ENCODE results near the gene ITGB2.

ITGB2 gene

DNA sequence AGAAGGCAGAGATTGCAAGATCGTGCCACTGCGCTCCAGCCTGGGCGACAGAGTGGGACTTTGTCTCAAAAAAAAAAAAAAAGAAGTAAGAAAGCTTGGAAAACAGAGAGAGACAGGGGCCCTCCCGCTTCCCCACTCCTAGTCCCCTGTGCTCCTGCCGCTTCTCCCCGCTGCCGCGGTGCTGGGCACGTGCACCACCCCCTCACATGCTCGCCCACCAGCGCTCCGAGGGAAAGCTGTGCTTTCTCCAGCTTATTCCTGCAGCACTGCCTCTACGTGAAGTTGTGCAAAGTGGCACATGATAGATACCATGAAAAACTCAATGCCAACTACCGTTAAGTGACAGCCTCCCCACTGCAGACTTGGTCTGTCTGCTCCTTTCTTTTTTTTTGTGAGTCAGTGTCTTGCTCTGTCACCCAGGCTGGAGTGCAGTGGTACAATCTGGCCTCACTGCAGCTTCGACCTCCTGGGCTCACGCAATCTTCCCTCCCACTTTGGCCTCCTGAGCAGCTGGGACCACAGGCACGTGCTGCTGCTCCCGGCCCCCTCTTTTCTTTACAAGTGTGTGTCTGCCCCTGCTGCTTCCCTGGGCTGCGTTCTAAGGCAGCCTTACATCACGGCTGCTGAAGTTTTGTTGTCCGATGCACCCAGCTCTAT is 34.6 kb upstream of the ITGB2 start:
- no peak for DNase-seq

- no peak for DNase-seq
Measured at GRCh38 chr21:44954281-44954771, 33.6 kb upstream of the ITGB2 start.

GRCh38 chr21:44953628-44954021 is 32.9 kb upstream of the ITGB2 start:
- no peak for DNase-seq

- no peak for DNase-seq
Measured at GRCh38 chr21:44952929-44953627, 32.4 kb upstream of the ITGB2 start.

DNA sequence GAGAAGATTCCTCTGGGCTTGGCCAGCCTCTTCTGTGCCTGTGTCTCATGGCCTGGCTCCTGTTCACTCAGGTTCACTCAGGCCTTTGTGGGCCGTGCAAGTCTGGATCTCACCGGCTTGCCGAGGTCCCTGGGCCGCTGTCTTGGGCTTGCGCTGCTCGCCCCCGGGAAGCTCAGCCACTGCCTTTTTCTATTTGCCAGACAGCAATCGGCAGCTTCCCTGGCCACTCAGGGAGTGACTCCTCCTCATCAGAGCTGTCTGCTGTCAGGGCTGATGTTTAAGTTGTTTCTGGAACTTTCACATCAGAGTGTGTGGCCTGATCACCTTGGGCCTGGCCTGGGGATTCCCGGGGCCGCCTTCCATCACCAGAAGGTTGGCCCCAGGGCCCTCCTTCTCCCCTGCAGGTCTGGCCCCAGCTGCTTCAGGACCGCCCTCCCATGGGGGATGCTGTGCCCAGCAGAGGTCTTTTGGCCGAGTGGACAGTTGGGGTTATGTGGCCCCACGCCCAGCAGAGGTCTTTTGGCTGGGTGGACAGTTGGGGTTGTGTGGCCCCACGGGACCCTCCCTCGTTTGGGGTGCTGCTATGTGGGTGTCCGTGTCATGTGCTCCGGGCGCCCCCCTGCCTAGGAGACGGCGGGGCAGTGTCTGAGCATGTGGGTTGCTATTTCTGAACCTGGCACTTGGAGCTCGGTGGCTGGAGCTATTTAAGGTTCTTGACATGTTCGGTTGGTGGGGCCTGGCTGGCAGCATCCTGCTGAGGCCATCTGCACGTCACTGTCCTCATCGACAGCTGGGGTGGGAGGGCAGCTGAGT is 31.6 kb upstream of the ITGB2 start:
- no peak for DNase-seq

DNA sequence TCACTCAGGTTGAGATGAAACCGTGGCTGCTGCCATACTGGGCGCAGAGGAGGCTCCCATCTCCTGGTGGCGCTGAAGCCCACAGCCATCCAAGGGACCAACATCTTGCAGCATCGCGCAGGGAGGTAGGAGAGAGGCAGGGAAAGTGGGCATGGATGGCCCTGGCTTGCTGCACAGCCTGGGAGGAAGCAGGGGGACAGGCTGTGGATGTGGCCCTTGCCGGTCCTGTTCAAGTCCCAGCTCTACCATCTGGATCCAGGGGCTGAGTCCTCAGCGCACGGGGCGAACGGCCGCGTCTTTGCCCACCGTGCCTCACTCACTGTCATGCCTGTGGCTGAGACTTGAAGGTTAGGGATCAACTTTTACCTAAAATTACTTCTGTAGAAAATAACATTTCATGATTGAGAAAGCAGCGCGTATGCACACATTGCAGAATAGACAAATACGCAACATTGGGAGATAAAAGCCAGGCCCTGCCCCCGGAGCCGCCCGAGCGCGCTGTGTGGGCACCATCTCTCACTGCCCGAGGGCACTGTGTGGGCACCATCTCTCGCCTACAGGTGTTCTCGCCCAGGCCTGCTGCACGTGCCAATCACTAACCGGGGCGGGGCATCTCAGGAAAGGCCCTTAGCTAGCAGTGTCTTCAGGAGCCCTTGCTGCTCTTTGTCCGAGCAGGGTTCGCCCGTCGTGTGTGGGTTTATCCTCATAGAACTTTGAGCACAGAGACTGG is 30.7 kb upstream of the ITGB2 start:
- no peak for DNase-seq

DNA sequence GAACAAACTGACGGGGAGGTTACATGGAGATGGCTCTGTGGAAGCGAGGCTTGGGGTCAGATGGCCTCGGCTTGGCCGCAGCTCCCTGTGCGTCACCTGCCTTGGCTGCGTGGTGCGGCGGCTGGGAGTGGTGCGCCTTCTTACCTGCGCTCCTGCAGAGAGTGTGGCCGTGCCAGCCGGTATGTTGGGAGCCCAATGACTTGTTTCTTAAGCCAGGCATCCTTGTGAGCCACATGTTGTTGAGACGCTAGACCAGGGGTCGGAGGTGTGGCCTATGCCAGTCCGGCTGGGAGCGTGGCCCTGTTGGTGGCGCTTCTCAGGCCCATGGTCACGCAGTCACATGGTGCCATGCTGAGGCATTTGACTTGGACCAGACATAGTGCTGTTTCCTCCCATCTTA is 29.7 kb upstream of the ITGB2 start:
- no peak for DNase-seq

DNA sequence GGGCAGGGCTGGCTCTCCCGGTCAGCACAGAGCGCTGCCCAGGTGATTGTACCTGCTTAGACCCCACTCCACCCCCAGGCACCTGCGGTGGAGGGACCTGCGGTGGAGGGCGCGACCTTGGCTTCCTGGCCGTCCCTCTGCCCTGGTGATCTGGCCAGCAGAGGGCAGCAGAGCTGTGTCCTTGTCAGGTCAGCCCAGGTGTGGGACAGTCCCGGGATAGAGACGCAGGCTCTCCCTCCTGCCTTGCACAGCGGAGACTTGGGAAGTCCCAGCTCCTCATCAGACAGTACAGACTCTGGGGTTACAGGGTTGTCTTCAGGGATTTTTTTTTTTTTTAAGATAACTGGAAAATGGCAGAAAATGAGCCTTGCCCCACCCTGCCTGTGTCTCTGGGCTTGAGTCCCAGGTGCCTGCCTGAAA is 29.1 kb upstream of the ITGB2 start:
- peak; percentile 31 for DNase-seq

DNA sequence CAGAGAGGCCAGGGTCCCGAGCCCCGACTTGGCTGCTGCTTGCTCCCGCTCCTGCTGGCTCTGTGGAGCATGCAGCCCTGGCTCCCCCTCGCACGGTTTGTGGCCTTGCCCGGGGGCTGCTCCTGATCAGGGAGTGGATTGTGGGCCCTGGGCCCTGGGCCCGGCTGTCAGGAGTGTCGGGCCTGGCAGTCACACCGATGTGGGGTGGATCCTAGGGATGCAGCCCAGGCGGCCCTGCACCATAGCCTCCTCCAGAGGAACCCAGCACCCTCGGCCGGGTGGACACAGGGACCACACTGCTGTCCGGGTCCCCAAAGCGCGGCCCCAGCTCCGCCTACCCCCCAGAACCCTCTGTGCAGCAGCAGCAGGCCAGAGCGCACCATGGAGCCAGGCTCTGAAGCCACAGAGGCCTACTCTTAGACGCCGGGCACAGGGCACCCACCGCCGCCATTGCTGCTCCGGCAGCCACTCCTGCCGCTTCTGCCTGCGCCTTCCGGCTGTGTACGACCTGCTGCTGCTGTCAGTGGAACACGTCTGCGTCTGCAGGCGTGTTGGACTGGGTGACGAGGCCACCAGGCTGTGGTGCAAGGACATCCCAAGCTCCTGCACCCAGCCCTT is 28.6 kb upstream of the ITGB2 start:
- DNase-seq: no peak

GRCh38 chr21:44948426-44949120 is 27.9 kb upstream of the ITGB2 start:
- no peak for DNase-seq

- no peak for DNase-seq
Measured at GRCh38 chr21:44947930-44948331, 27.2 kb upstream of the ITGB2 start.

DNA sequence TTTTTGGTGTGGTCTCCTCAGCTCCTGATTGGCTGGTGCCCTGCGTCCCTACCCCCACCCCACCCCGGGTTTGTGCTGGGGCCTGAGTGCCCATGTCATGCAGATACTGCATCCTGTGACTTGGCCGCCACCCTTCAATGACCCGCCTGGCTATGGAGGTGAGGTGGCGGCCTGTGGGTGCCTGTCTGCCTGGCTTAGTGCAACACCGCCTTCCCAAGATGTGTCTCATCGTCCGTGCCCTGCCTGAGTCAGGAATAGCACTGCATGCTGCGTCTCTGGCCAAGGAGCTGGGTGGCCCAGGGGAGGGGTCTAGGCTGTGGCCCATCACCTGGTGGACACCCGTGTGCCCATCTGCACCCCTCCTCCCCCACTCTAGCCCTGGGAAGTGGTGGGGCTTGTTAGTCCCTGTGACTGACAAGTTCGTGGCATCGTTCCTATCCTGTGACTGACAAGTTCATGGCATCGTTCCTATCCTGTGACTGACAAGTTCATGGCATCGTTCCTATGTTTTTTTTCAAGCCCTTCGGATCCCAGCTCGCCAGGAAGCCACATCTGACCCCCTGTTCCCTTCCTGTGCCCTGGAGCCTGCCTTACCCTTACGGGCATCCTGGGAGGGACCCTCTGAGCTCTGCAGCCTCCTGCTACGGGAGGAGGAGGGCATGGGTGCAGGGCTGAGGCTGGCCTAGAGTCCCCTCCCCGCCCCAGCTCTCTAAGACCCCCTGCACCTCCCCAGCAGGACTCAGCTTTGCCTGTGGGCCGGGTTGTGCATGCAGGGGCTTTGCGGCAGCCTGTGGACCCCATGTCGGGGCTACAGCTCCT is 26.6 kb upstream of the ITGB2 start:
- DNase-seq: no peak

DNA sequence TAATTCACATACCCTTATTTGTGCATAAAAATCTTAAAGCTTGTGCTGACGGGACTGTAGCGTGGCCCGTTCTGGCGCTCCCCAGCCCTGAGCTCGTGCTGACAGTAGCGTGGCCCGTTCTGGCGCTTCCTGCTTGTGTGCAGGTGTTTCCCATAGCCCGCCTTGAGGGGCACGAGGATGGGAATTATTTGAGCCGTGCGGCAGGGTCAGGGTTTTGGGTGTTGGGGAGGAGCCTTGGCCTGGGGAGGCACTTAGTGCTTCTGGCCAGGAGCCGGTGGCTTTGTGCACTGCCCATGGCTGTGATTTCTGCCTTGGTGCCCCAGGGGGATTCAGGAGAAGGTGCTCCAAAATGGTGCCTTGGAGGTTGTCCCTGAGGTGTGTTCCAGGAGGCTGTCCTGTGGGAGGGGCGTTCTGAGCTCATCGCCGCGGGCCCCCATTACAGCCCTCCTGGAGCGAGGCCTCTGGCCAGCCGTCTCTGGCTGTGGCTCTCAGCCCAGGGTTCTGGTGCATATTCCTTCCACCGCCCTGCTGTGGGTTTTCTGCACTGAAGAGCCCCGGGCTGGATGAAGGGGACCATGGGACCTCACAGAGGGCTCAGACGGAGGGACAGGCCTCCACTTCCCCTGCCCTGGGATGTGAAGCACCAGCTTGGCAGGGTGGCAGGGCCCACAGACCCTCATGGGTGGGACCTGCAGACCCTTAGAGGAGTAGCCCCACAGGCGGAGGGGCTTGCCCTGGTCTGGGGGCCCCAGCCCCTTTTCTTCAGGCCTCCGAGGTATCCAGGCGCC is 25.7 kb upstream of the ITGB2 start:
- DNase-seq: no peak

DNA sequence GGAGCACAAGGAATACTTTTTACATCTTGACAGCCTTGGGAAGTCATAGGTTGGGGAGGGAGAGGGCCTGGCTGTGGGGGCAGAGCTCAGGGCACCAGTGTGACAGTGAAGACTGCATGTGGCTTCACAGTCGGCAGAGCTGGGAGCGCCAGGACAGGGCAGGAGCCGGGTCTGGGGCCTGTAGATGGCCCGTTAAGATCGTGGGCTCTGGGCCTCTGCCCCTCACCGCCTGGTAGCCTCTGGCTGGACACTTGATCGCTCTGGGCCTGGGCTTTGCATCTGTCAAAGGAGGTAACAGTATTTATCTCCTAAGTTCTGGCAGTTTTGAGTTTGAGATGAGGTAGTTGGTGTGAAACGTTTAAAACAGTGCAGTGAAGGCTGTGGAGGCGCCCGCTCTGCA is 23.9 kb upstream of the ITGB2 start:
- no peak for DNase-seq

DNA sequence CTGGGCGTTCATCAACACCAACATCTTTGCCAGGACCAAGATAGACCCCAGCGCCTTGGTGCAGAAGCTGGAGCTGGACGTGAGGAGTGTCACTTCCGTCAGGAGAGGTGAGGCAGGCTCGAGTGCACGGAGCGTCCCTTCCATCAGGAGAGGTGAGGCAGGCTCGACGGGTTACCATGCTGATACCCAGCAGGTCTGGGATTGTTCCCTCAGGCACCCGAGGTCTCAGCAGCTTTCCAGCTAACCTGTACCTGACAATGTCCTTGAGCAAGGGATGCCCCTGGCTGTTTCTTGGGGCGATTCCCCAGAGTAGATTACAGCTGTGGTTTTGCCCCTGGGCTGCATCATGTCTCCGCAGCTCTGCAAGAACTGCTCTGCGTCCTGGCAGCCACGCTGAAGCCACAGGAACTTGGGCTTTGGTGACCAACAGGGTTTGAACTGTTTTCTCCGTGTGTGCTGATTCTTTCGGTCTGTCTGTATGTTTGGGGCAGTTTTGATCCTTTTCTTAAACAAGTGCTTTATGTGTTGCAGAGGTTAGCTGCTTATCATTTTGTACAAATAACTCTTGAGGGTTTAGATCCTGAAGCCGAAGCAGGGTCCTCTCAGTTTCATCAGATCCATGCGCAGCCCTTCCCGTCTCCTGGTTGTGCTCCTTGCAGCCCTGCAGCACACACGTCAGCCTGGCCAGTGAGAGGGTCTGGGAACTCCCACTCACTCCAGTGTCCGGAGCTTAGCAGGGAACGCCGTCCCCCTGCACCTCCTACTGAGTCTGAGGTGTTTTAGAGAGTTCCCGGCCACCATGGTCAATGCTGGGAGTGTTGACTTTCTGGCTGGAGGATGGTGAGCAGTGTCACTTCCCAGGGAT is 23.2 kb upstream of the ITGB2 start:
- DNase-seq: no peak

GRCh38 chr21:44943005-44943685 is 22.4 kb upstream of the ITGB2 start:
- DNase-seq: no peak

DNA sequence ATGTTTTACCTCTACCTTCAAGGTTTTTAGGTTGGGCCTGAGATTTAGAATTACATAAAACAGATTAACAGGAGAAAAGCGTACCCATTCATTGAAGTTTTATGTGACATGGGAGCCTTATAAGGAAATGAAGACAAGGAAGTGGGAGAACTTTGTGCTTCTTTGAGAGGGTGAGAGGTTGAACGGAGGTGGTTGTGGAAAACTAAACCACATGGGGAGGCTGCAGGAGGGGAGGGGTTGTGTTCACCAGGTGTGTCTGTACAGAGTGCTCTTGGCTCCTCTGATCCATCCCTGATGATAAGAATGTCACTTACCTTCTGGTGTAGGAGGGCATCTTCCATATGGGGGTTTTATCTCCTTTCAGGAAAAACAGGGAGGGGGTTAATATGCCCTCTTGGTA is 21.9 kb upstream of the ITGB2 start:
- no peak for DNase-seq

DNA sequence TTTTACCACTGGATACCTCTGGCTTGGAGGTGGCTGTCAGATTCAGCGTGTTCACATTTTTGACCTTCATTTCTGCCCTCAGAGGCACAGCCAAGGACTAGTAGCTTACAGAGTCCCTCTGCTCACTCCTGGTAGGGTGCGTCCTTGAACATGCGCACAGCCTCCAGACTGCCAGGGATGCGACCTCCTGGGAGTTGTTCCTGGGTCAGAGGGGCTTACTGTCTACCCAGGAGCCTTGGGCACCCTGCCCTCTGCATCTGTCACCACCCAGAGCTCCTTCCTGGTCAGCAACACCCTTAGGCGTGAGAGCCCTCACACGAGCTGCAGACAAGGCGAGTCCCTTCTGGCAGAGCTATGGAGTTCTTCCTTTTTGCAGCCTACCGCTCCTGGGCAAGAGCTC is 20.9 kb upstream of the ITGB2 start:
- DNase-seq: no peak

Data from T1000 (cell line).